HCT116 (cell line): ENCODE measurements around the gene TBXAS1.

Experiments used
- EZH2phosphoT487 ChIP-seq: fragments of 200-600 bp; IDR thresholded peaks from 2 replicates; pipeline ENCODE4 v1.6.1; 2018; ENCODE audit warnings: antibody characterized with exemption, borderline replicate concordance
- FOSL1 ChIP-seq: IDR thresholded peaks from 2 replicates; pipeline ENCODE4 v1.6.1; 2012; ENCODE audit warnings: low read depth
- JUND ChIP-seq: IDR thresholded peaks from 2 replicates; pipeline ENCODE4 v1.6.1; 2012
- POLR2A ChIP-seq: IDR thresholded peaks from 2 replicates; pipeline ENCODE4 v1.7.0; 2011; ENCODE audit warnings: borderline replicate concordance; ENCODE audit not compliant: insufficient read depth, insufficient read length; ENCODE audit errors: extremely low read depth
- POLR2AphosphoS5 ChIP-seq: IDR thresholded peaks from 2 replicates; pipeline ENCODE4 v1.6.1; 2011; ENCODE audit warnings: mild to moderate bottlenecking, low read depth, low read length, moderate library complexity
- TF ChIP-seq, protein P1 (sequence below), 3 experiments: fragments of 200-600 bp in 1 of 3; sonication (generic) in 1 of 3; IDR thresholded peaks in 2 of 3; conservative IDR thresholded peaks in 1 of 3; 2 replicates each; pipeline ENCODE4 v1.5.1; 2012 to 2017; ENCODE audit warnings: low read depth in 2 of 3, low read length in 2 of 3, antibody characterized with exemption in 1 of 3, borderline replicate concordance in 1 of 3, control low read depth in 1 of 3, mild to moderate bottlenecking in 1 of 3, mixed read lengths in 1 of 3, mixed run types in 1 of 3, moderate library complexity in 1 of 3; ENCODE audit not compliant: insufficient read depth in 1 of 3

DNA sequence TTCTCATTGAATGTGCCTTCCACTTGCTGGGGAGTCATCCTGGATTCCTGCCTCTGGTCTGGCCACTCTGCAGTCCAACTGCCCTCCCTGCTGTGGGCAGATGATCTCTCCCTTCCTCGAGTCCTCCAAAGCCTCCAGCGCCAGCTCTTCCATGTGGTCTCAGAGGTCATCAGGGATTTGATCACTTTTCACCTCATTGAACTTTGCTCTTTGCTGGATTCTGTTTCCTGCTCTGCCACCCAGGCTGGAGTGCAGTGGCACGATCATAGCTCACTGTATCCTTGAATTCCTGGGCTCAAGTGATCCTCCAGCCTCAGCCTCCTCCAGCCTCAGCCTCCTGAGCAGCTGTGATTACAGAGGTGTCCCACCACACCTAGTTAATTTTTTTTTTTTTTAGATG is 22.1 kb upstream of the TBXAS1 start:
- TF ChIP-seq POLR2AphosphoS5 (no peak), POLR2A (no peak), FOSL1 (no peak), EZH2phosphoT487 (no peak), JUND (no peak)
- TF ChIP-seq, protein P1, sequence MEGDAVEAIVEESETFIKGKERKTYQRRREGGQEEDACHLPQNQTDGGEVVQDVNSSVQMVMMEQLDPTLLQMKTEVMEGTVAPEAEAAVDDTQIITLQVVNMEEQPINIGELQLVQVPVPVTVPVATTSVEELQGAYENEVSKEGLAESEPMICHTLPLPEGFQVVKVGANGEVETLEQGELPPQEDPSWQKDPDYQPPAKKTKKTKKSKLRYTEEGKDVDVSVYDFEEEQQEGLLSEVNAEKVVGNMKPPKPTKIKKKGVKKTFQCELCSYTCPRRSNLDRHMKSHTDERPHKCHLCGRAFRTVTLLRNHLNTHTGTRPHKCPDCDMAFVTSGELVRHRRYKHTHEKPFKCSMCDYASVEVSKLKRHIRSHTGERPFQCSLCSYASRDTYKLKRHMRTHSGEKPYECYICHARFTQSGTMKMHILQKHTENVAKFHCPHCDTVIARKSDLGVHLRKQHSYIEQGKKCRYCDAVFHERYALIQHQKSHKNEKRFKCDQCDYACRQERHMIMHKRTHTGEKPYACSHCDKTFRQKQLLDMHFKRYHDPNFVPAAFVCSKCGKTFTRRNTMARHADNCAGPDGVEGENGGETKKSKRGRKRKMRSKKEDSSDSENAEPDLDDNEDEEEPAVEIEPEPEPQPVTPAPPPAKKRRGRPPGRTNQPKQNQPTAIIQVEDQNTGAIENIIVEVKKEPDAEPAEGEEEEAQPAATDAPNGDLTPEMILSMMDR (IDR thresholded peaks at IDR 0.05 in 2 of 3, conservative IDR thresholded peaks at IDR 0.05 in 1 of 3; ENCODE audit: borderline replicate concordance in 1 of 3, insufficient read depth in 1 of 3, low read depth in 2 of 3, low read length in 2 of 3): no peak
